PFSK-1 (cell line): ENCODE results near the gene GOLIM4.

Experiments used
- FOXP2 ChIP-seq: optimal IDR thresholded peaks from 2 replicates; pipeline ENCODE3; 2011; ENCODE audit warnings: borderline replicate concordance, control low read depth, inconsistent platforms; ENCODE audit not compliant: insufficient read depth; ENCODE audit errors: extremely low read length, extremely low read depth
- POLR2AphosphoS5 ChIP-seq: IDR thresholded peaks from 2 replicates; pipeline ENCODE4 v1.6.1; 2012; ENCODE audit warnings: low read depth, mild to moderate bottlenecking, control low read depth, low read length, moderate library complexity
- SIN3A ChIP-seq: IDR thresholded peaks from 2 replicates; pipeline ENCODE4 v1.6.1; 2012; ENCODE audit warnings: mild to moderate bottlenecking, low read length, moderate library complexity, borderline replicate concordance; ENCODE audit not compliant: insufficient read depth
- TAF1 ChIP-seq: IDR thresholded peaks from 2 replicates; pipeline ENCODE4 v1.6.1; 2012; ENCODE audit warnings: low read length, control low read depth, borderline replicate concordance; ENCODE audit not compliant: insufficient read depth
- TF ChIP-seq, protein P1 (sequence below), 2 experiments: IDR thresholded peaks; 2 replicates each; pipeline versions ENCODE4 v1.6.1 to v1.8.0; 2011 to 2012; ENCODE audit warnings: low read depth in 2 of 2, low read length in 2 of 2, control low read depth in 1 of 2, inconsistent platforms in 1 of 2, mild to moderate bottlenecking in 1 of 2, moderate library complexity in 1 of 2; ENCODE audit not compliant: insufficient read depth in 1 of 2

Gene GOLIM4

DNA sequence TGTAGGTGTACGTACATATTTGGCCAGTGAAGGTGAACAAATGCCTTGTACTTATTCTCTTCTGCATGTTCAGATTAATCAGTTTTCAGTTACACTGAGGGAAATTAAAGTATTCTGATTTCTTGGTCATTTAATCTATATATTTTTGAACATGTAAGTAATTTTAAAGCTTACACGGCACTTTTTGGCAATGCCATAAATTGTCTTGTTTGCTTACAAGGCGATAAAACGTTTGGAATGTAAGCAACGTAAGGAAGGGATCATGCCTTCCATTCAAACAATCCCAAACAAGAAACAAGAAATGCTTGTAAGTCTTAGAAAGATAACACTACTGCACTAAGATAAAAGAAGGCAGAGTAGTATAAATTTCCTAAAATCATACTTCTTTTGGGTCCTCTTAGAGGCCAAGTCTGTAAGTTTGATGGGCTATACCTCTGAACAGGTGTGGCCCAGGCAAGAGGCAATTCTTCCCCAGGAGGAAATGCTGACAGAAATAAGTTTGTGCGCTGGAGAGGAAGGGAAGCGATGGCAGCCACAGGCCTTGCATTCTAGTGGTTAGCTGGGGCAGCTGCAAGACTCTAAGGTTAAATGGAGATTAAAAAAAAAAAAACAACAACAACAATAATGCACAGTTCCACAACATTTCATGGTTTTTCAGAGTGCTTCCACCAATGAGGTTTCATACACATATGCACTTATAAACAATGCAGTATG is 73.8 kb downstream of the GOLIM4 start:
- TF ChIP-seq FOXP2 (no peak), SIN3A (no peak), TAF1 (no peak), POLR2AphosphoS5 (no peak)
- TF ChIP-seq, protein P1, sequence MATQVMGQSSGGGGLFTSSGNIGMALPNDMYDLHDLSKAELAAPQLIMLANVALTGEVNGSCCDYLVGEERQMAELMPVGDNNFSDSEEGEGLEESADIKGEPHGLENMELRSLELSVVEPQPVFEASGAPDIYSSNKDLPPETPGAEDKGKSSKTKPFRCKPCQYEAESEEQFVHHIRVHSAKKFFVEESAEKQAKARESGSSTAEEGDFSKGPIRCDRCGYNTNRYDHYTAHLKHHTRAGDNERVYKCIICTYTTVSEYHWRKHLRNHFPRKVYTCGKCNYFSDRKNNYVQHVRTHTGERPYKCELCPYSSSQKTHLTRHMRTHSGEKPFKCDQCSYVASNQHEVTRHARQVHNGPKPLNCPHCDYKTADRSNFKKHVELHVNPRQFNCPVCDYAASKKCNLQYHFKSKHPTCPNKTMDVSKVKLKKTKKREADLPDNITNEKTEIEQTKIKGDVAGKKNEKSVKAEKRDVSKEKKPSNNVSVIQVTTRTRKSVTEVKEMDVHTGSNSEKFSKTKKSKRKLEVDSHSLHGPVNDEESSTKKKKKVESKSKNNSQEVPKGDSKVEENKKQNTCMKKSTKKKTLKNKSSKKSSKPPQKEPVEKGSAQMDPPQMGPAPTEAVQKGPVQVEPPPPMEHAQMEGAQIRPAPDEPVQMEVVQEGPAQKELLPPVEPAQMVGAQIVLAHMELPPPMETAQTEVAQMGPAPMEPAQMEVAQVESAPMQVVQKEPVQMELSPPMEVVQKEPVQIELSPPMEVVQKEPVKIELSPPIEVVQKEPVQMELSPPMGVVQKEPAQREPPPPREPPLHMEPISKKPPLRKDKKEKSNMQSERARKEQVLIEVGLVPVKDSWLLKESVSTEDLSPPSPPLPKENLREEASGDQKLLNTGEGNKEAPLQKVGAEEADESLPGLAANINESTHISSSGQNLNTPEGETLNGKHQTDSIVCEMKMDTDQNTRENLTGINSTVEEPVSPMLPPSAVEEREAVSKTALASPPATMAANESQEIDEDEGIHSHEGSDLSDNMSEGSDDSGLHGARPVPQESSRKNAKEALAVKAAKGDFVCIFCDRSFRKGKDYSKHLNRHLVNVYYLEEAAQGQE (IDR thresholded peaks at IDR 0.05; ENCODE audit: insufficient read depth in 1 of 2, low read depth in 2 of 2, low read length in 2 of 2): no peak

DNA sequence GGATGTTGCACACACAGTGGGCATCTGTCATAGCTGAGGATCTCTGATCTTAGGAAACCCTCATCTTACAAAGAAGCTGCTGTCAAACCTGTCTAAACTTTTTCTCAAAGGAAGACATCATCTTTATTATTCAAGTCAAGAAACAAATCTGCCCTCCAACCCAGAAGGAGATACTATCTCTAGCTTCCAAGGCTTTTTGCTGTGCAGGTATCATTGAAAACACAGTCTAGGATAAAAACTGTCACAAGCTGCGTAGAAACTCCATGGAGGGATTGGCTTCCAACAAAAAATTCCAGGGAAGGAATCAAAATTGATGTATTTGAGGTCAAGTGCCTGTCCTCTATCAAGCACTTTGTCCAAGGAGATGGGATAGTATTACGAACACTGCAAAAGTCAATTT is 89.1 kb downstream of the GOLIM4 start:
- no peak for TF ChIP-seq POLR2AphosphoS5
- TF ChIP-seq, protein P1 (IDR thresholded peaks at IDR 0.05; ENCODE audit: insufficient read depth in 1 of 2, low read depth in 2 of 2, low read length in 2 of 2): no peak
- no peak for TF ChIP-seq TAF1
- TF ChIP-seq SIN3A: no peak
- TF ChIP-seq FOXP2: no peak

DNA sequence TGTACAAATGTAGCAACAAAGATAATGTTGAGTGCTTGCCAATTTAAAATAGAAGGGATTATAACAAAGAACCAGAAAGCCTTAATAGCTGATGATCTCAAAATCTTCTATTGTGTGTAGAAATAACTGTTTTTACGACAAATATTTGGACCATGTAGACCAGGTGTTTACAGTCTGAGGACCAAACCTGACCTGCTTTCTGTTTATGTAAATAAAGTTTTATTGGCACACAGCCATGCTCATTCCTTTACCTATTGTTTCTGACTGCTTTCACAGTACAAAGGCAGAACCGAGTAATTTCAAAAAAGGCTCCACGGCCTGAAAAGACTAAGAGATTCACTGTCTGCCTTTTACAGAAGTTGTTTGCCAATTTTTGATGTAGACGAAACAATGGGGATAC is 91.8 kb downstream of the GOLIM4 start:
- TF ChIP-seq SIN3A (no peak), POLR2AphosphoS5 (no peak), FOXP2 (no peak), TAF1 (no peak)
- TF ChIP-seq, protein P1 (IDR thresholded peaks at IDR 0.05; ENCODE audit: insufficient read depth in 1 of 2, low read depth in 2 of 2, low read length in 2 of 2): no peak

DNA sequence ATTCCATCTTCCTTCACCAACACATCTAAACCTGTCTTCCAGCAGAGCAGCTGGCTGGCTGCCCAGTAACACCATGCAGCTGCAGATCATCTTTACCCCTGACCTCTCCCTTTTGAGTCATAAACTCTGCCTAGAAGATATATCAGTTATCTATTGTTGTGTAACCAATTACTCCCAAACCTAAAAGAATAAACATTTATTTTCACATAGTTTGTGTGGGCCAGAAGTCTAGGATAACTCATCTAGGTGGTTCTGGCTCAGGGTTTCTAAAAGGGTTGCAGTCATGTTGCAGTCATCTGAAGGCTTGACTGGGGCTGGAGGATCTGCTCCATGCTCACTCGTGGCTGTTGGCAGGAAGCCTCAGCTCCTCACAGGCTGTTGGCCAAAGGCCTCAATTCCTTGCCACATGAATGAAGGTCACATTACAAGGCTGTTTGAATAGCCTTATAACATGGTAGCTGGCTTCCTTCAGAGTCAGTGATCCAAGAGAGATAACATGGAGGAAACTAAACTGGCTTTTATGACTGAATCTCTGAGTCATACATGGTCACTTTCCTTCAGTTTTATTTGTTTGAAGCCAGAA is 92.8 kb downstream of the GOLIM4 start:
- TF ChIP-seq, protein P1 (IDR thresholded peaks at IDR 0.05; ENCODE audit: insufficient read depth in 1 of 2, low read depth in 2 of 2, low read length in 2 of 2): no peak
- no peak for TF ChIP-seq TAF1
- no peak for TF ChIP-seq SIN3A
- TF ChIP-seq POLR2AphosphoS5: no peak
- TF ChIP-seq FOXP2: no peak
